ENCODE measurements around the gene SNN.

GRCh38 chr16:11655655-11656054, 12.6 kb upstream of the SNN start:
- TF ChIP-seq CTCF (conservative IDR thresholded peaks at IDR 0.05) (no peak), EZH2 (IDR thresholded peaks at IDR 0.05; ENCODE audit: low read depth) (no peak)
